ENCODE data around the gene PKN1.

DNA sequence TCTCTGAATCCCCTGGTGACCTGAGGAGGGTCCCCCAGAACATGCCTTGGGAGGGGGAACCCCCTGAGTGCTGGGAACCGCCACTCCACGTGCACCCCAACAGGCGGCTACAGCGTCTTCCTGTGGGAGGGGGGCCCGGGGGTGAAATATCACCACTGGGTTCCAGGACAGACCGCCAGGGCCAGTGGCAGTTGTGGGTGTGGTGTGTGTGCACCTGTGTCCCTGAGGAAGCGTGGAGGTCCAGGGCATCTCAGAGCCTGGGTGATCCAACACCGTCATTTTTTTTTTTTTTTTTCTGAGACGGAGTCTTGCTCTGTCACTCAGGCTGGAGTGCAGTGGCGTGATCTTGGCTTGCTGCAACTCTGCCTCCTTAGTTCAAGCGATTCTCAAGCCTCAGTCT is 47.6 kb upstream of the PKN1 start:
- TF ChIP-seq, protein P1, sequence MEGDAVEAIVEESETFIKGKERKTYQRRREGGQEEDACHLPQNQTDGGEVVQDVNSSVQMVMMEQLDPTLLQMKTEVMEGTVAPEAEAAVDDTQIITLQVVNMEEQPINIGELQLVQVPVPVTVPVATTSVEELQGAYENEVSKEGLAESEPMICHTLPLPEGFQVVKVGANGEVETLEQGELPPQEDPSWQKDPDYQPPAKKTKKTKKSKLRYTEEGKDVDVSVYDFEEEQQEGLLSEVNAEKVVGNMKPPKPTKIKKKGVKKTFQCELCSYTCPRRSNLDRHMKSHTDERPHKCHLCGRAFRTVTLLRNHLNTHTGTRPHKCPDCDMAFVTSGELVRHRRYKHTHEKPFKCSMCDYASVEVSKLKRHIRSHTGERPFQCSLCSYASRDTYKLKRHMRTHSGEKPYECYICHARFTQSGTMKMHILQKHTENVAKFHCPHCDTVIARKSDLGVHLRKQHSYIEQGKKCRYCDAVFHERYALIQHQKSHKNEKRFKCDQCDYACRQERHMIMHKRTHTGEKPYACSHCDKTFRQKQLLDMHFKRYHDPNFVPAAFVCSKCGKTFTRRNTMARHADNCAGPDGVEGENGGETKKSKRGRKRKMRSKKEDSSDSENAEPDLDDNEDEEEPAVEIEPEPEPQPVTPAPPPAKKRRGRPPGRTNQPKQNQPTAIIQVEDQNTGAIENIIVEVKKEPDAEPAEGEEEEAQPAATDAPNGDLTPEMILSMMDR (IDR thresholded peaks at IDR 0.05; ENCODE audit: low read depth, low read length), result no peak
- TF ChIP-seq POLR2A (IDR thresholded peaks at IDR 0.05; ENCODE audit: extremely low read depth, insufficient read length), result no peak
